B cell (primary cell): ENCODE data around the gene FXYD4. TPM values are rescaled to one million over a fixed set of nuclear protein-coding genes. Genes with fewer than 3 reads are reported as not detected.
A peak's percentile ranks its signal among the peaks of the same experiment; 100 is the strongest.

Experiments used
- ATAC-seq: fragments of 200-7000 bp; cut with Tn5 transposase; one replicate; pipeline ENCODE4 v1.10.0; 2021; ENCODE audit warnings: low read depth, mild to moderate bottlenecking, moderate number of reproducible peaks, moderate library complexity
- CTCF ChIA-PET: fragments of 350-600 bp; sonication (Branson Sonifier 250); formaldehyde crosslinking; loops from one replicate; lab custom pipeline; 2021; ENCODE audit warnings: antibody characterized with exemption, inconsistent platforms; lab: Charles Lee
- POLR2A ChIA-PET: fragments of 350-600 bp; sonication (Branson Sonifier 250); formaldehyde crosslinking; loops from one replicate; lab custom pipeline; 2021; ENCODE audit warnings: antibody characterized with exemption; lab: Charles Lee
- DNase-seq: peaks from one replicate; pipeline ENCODE4 v3.0.0; 2013
- H2AFZ ChIP-seq: 2 replicates; pipeline ENCODE4 v1.6.1; 2012; ENCODE audit warnings: mild to moderate bottlenecking, low read depth, low read length; ENCODE audit not compliant: insufficient read depth, poor library complexity, severe bottlenecking
- H3K27ac ChIP-seq, 2 donors: 1 replicate in 1 of 2; 2 replicates in 1 of 2; pipeline ENCODE4 v1.5.1; 2012 to 2013; ENCODE audit warnings: low read length in 2 of 2, mild to moderate bottlenecking in 2 of 2, moderate library complexity in 1 of 2
- H3K27me3 ChIP-seq, 4 experiments: fragments of 200-600 bp in 1 of 4; sonication (generic) in 1 of 4; replicated peaks in 1 of 4; 1 replicate in 2 of 4; 2 replicates in 2 of 4; pipeline versions ENCODE4 v1.6.1 to v1.7.0; 2013 to 2016; ENCODE audit warnings: low read length in 3 of 4, mild to moderate bottlenecking in 2 of 4, mixed read lengths in 1 of 4, moderate library complexity in 1 of 4; ENCODE audit not compliant: insufficient read depth in 4 of 4, control insufficient read depth in 3 of 4; ENCODE audit errors: control extremely low read depth in 1 of 4
- H3K36me3 ChIP-seq, 2 experiments: replicated peaks in 1 of 2; 1 replicate in 1 of 2; 2 replicates in 1 of 2; pipeline versions ENCODE4 v1.6.1 to v1.7.1; 2013; ENCODE audit warnings: low read length in 1 of 2; ENCODE audit not compliant: insufficient read depth in 2 of 2, control insufficient read depth in 1 of 2; ENCODE audit errors: control extremely low read depth in 1 of 2, extremely low read depth in 1 of 2
- H3K4me1 ChIP-seq, 2 donors: fragments of 200-600 bp in 1 of 2; sonication (generic) in 1 of 2; 1 replicate in 1 of 2; 2 replicates in 1 of 2; pipeline versions ENCODE4 v1.5.1 to v1.6.1; 2013 to 2017; ENCODE audit warnings: low read length in 2 of 2; ENCODE audit not compliant: control insufficient read depth in 2 of 2, insufficient read depth in 2 of 2
- H3K4me2 ChIP-seq: replicated peaks from 2 replicates; pipeline ENCODE3; 2012; ENCODE audit warnings: mild to moderate bottlenecking, low read depth, low read length; ENCODE audit not compliant: poor library complexity, severe bottlenecking
- H3K4me3 ChIP-seq, 5 experiments: fragments of 200-600 bp in 1 of 5; sonication (generic) in 1 of 5; 1 replicate in 3 of 5; 2 replicates in 2 of 5; pipeline versions ENCODE4 v1.5.1 to v1.7.0; 2011 to 2016; ENCODE audit warnings: low read length in 4 of 5, mild to moderate bottlenecking in 4 of 5, low read depth in 2 of 5, control low read depth in 1 of 5, moderate library complexity in 1 of 5; ENCODE audit not compliant: insufficient read depth in 1 of 5; ENCODE audit errors: control extremely low read depth in 1 of 5, extremely low read depth in 1 of 5
- H3K79me2 ChIP-seq: fragments of 200-600 bp; sonication (generic); one replicate; pipeline ENCODE4 v1.6.0; 2016; ENCODE audit warnings: low read length; ENCODE audit not compliant: control insufficient read depth, insufficient read depth
- H3K9ac ChIP-seq: fragments of 200-600 bp; sonication (generic); 2 replicates; pipeline ENCODE4 v1.6.1; 2017; ENCODE audit warnings: mild to moderate bottlenecking, low read length, moderate library complexity
- H3K9me3 ChIP-seq, 3 donors: one replicate each; pipeline versions ENCODE4 v1.6.1 to v1.7.1; 2013; ENCODE audit warnings: low read length in 2 of 3; ENCODE audit not compliant: control insufficient read depth in 2 of 3, insufficient read depth in 1 of 3; ENCODE audit errors: control extremely low read depth in 1 of 3
- H4K20me1 ChIP-seq: 2 replicates; pipeline ENCODE4 v1.6.0; 2012; ENCODE audit warnings: mild to moderate bottlenecking, low read length; ENCODE audit not compliant: insufficient read depth, control insufficient read depth, poor library complexity, severe bottlenecking
- H3K27ac Mint-ChIP-seq: one replicate; pipeline ENCODE4 v1.8.0; 2021; ENCODE audit warnings: mixed read lengths
- H3K27me3 Mint-ChIP-seq: one replicate; pipeline ENCODE4 v1.8.0; 2021; ENCODE audit warnings: mixed read lengths
- H3K4me1 Mint-ChIP-seq: one replicate; pipeline ENCODE4 v1.8.0; 2021; ENCODE audit warnings: mixed read lengths
- H3K4me3 Mint-ChIP-seq: one replicate; pipeline ENCODE4 v1.8.0; 2021; ENCODE audit warnings: mixed read lengths
- H3K9me3 Mint-ChIP-seq: one replicate; pipeline ENCODE4 v1.8.0; 2022; ENCODE audit warnings: mixed read lengths; ENCODE audit not compliant: insufficient read depth
- EZH2 ChIP-seq: IDR thresholded peaks from 2 replicates; pipeline ENCODE4 v1.6.1; 2012; ENCODE audit warnings: borderline replicate concordance, low read depth, mild to moderate bottlenecking, moderate library complexity, low read length; ENCODE audit not compliant: insufficient read depth, poor library complexity, severe bottlenecking
- WGBS: methylation state at CpG from one replicate; pipeline ENCODE4 v1.1.5; 2013; ENCODE audit warnings: missing lambda C conversion rate; ENCODE audit not compliant: insufficient coverage; 5-methylcytosine and 5-hydroxymethylcytosine counted together
- intact Hi-C: fragments of 100-400 bp; cut with micrococcal nuclease; formaldehyde crosslinking; loops from one replicate; pipeline ENCODE4 v1.10.0; 2022
- polyA plus RNA-seq: library from polyadenylated mRNA; depleted of rRNA; stranded (reverse); fragments of >200 nt; gene quantifications from 2 replicates; pipeline ENCODE4 v1.2.3, GENCODE V29; 2012
- total RNA-seq, 2 donors: library from RNA; stranded (reverse); fragments of 120-200 nt in 1 of 2; gene quantifications; 1 replicate in 1 of 2; 2 replicates in 1 of 2; pipeline versions ENCODE4 v1.2.3 to v1.2.4, GENCODE V29; 2013 to 2022
- TF ChIP-seq, protein P1 (sequence below): fragments of 200-600 bp; IDR thresholded peaks from one replicate; pipeline ENCODE4 v1.8.0; 2022; ENCODE audit warnings: antibody characterized with exemption, mild to moderate bottlenecking

Gene FXYD4
- total and polyA plus RNA-seq, 2 donors (not counting 1 experiment from before 2014, with no cell fraction given), result not detected

GRCh38 chr10:43401627-43402026 lies 30.2 kb downstream of the FXYD4 start:
- H3K27ac ChIP-seq, result peak overlapping the region in 1 of 2 donors; percentile 57
- no peak overlapping the region for H3K9ac ChIP-seq

GRCh38 chr10:43402176-43402575 lies 30.7 kb downstream of the FXYD4 start:
- Histone ChIP-seq H3K27me3 (no peaks in the 10 kb centered on the region), H3K27ac (peak overlapping the region in 1 of 2 donors; percentile 57), H3K36me3 (peaks cover 0 to 18% of the 10 kb centered on the region in 2 experiments), H3K9ac (no peak overlapping the region), H3K4me3 (no peak overlapping the region), H3K79me2 (peaks cover 99% of the 10 kb centered on the region), H4K20me1 (peaks cover 84% of the 10 kb centered on the region), H2AFZ (no peak overlapping the region), H3K4me1 (peaks cover 86 to 90% of the 10 kb centered on the region in 2 donors), H3K4me2 (peak overlapping the region; percentile 36), H3K9me3 (no peaks in the 10 kb centered on the region)
- H3K4me3 Mint-ChIP-seq, result peak overlapping the region; percentile 46
- H3K27me3 Mint-ChIP-seq, result no peaks in the 10 kb centered on the region
- POLR2A ChIA-PET, result interaction anchor here (0.6 kb wide), 1 partner anchor 22 kb away, joined by 12 read pairs; no protein-coding TSS in a partner anchor
- TF ChIP-seq EZH2, result no peak
- TF ChIP-seq, protein P1, sequence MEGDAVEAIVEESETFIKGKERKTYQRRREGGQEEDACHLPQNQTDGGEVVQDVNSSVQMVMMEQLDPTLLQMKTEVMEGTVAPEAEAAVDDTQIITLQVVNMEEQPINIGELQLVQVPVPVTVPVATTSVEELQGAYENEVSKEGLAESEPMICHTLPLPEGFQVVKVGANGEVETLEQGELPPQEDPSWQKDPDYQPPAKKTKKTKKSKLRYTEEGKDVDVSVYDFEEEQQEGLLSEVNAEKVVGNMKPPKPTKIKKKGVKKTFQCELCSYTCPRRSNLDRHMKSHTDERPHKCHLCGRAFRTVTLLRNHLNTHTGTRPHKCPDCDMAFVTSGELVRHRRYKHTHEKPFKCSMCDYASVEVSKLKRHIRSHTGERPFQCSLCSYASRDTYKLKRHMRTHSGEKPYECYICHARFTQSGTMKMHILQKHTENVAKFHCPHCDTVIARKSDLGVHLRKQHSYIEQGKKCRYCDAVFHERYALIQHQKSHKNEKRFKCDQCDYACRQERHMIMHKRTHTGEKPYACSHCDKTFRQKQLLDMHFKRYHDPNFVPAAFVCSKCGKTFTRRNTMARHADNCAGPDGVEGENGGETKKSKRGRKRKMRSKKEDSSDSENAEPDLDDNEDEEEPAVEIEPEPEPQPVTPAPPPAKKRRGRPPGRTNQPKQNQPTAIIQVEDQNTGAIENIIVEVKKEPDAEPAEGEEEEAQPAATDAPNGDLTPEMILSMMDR, result no peak
- 100% methylated on average over 1 of the region's 4 CpGs for WGBS
- no peaks in the 10 kb centered on the region for H3K9me3 Mint-ChIP-seq
- peak overlapping the region; percentile 21 for H3K27ac Mint-ChIP-seq
- no peak for DNase-seq
- peaks cover 77% of the 10 kb centered on the region for H3K4me1 Mint-ChIP-seq
- no peak for ATAC-seq
- CTCF ChIA-PET, result interaction anchor here (2.8 kb wide), 1 partner anchor 11 kb away, joined by 8 read pairs; no protein-coding TSS in a partner anchor
- intact Hi-C loops, result no loop called here

More at GRCh38 chr10:43401627-43402026, 30.2 kb downstream of the FXYD4 start:
- Histone ChIP-seq H3K9me3 (no peaks in the 10 kb centered on the region), H3K27me3 (no peaks in the 10 kb centered on the region), H4K20me1 (peaks cover 81% of the 10 kb centered on the region), H3K79me2 (peaks cover 99% of the 10 kb centered on the region), H3K4me2 (peak overlapping the region; percentile 36), H3K4me1 (peaks cover 86 to 88% of the 10 kb centered on the region in 2 donors), H3K36me3 (peaks cover 0 to 18% of the 10 kb centered on the region in 2 experiments), H3K4me3 (no peak overlapping the region), H2AFZ (no peak overlapping the region)
- no CpG with 5 or more reads among the region's 2 CpGs for WGBS
- peaks cover 78% of the 10 kb centered on the region for H3K4me1 Mint-ChIP-seq
- ChIA-PET CTCF (interaction anchor here (2.8 kb wide), 1 partner anchor 11 kb away, joined by 8 read pairs; no protein-coding TSS in a partner anchor), POLR2A (interaction anchor here (0.5 to 0.6 kb wide), 2 partner anchors 22 to 38 kb away, joined by 3 to 12 read pairs; no protein-coding TSS in a partner anchor)
- H3K27me3 Mint-ChIP-seq, result no peaks in the 10 kb centered on the region
- intact Hi-C loops, result no loop called here
- H3K27ac Mint-ChIP-seq, result peak overlapping the region; percentile 22
- no peak for DNase-seq
- TF ChIP-seq, protein P1, result no peak
- no peak for TF ChIP-seq EZH2
- no peak for ATAC-seq
- no peaks in the 10 kb centered on the region for H3K9me3 Mint-ChIP-seq
- peak overlapping the region; percentile 23 for H3K4me3 Mint-ChIP-seq
